Stimulated activated CD8-positive, alpha-beta memory T cell treated with anti-CD3 and anti-CD28 coated beads, Interleukin-4, amount 100 ng/mL, for 48 hours (primary cell): ENCODE results near the gene CD3G.
"Not testable (repeated sequence)": the region's sequence is repeated elsewhere in the genome, so short reads cannot be mapped to it uniquely, and the experiment has no call there.

ENCODE experiments used
- DNase-seq: peaks from one replicate; pipeline ENCODE4 v3.0.0-alpha.2; 2020

CD3G gene

GRCh38 chr11:118382954-118383353, 38.8 kb downstream of the CD3G start:
- no peak for DNase-seq

- DNase-seq: no peak
Measured at GRCh38 chr11:118383657-118384056, 39.5 kb downstream of the CD3G start.

GRCh38 chr11:118396097-118396501, 52.0 kb downstream of the CD3G start:
- no peak for DNase-seq

GRCh38 chr11:118397448-118397847, 53.3 kb downstream of the CD3G start:
- DNase-seq: no peak

- DNase-seq: peak; percentile 40
Measured at GRCh38 chr11:118398791-118399559, 54.8 kb downstream of the CD3G start.

- DNase-seq: peak; percentile 95
Measured at GRCh38 chr11:118401151-118401879, 57.2 kb downstream of the CD3G start, which contains the start of gene ATP5MG. Gene ATP5MG (plus strand): TSS chr11:118401606. CDS start chr11:118401666, 60 bp downstream.

- no peak for DNase-seq
Measured at GRCh38 chr11:118401880-118402590, 57.9 kb downstream of the CD3G start.

- DNase-seq: not testable (repeated sequence)
Measured at GRCh38 chr11:118402594-118402993, 58.5 kb downstream of the CD3G start.
